Suprapubic skin (tissue), 4 donors: ENCODE measurements around the gene TRHDE. TPM values are rescaled to one million over a fixed set of nuclear protein-coding genes. Genes with fewer than 3 reads are reported as not detected.

Experiments
- DNase-seq, 2 donors: peaks; one replicate each; pipeline ENCODE4 v3.0.0-alpha.2; 2019; ENCODE audit warnings: low spot score in 2 of 2
- H3K27ac ChIP-seq: fragments of 200-600 bp; sonication (generic); one replicate; pipeline ENCODE4 v1.5.1; 2019
- H3K27me3 ChIP-seq: fragments of 200-600 bp; sonication (generic); one replicate; pipeline ENCODE4 v1.5.1; 2019
- H3K36me3 ChIP-seq: fragments of 200-600 bp; sonication (generic); one replicate; pipeline ENCODE4 v1.5.1; 2019
- H3K4me1 ChIP-seq: fragments of 200-600 bp; sonication (generic); one replicate; pipeline ENCODE4 v1.5.1; 2019
- H3K4me3 ChIP-seq: fragments of 200-600 bp; sonication (generic); one replicate; pipeline ENCODE4 v1.5.1; 2019; ENCODE audit warnings: mild to moderate bottlenecking
- H3K9me3 ChIP-seq: fragments of 200-600 bp; sonication (generic); one replicate; pipeline ENCODE4 v1.5.1; 2019
- EP300 ChIP-seq: sonication (generic); formaldehyde crosslinking; IDR thresholded peaks from one replicate; pipeline ENCODE4 v1.6.1; 2017; ENCODE audit warnings: antibody characterized with exemption
- POLR2A ChIP-seq, 2 donors: fragments of 450-650 bp; IDR thresholded peaks; one replicate each; pipeline ENCODE4 v1.6.1; 2017; ENCODE audit warnings: antibody characterized with exemption in 2 of 2, mild to moderate bottlenecking in 2 of 2, moderate library complexity in 2 of 2
- POLR2AphosphoS5 ChIP-seq, 3 donors: sonication (generic); formaldehyde crosslinking; IDR thresholded peaks; one replicate each; pipeline ENCODE4 v1.6.1; 2017; ENCODE audit warnings: antibody characterized with exemption in 3 of 3
- WGBS: methylation state at CpG from one replicate; pipeline ENCODE4 v1.1.5; 2018; 5-methylcytosine and 5-hydroxymethylcytosine counted together
- total RNA-seq, 4 donors: library from RNA; depleted of rRNA; stranded (reverse); fragments of >200 nt; gene quantifications; one replicate each; pipeline ENCODE4 v1.1.0, GENCODE V29; 2016
- TF ChIP-seq, protein P1 (sequence below), 2 donors: fragments of 200-600 bp in 1 of 2; fragments of 450-650 bp in 1 of 2; sonication (generic) in 1 of 2; IDR thresholded peaks; one replicate each; pipeline ENCODE4 v1.5.1; 2016 to 2019; ENCODE audit warnings: antibody characterized with exemption in 2 of 2, mild to moderate bottlenecking in 1 of 2, moderate library complexity in 1 of 2

Gene TRHDE
- total RNA-seq, 4 donors from 2014 or later: 0.49 to 1.2 (median 0.98) TPM

DNA sequence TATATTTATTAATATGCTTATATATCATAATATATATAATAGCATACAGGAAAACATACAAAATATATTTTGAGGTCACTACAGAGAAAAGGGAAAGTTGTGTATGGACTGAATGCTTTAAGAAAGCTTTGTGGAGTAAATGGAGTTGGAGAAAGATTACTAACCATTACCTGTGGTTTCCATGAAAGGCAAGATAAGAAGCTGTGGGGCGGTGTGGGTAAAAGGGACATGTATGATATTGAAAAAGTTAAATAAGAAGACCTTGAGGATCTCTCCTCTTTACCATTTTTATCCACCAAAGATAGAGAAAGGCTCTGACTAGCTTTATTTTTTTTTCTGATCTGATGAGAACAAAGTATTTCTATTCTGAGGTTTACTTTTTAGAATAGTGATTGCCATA is 404.4 kb downstream of the TRHDE start:
- 87% methylated on average over 1 of the region's 1 CpG for WGBS
- DNase-seq: no peak
- TF ChIP-seq, protein P1, sequence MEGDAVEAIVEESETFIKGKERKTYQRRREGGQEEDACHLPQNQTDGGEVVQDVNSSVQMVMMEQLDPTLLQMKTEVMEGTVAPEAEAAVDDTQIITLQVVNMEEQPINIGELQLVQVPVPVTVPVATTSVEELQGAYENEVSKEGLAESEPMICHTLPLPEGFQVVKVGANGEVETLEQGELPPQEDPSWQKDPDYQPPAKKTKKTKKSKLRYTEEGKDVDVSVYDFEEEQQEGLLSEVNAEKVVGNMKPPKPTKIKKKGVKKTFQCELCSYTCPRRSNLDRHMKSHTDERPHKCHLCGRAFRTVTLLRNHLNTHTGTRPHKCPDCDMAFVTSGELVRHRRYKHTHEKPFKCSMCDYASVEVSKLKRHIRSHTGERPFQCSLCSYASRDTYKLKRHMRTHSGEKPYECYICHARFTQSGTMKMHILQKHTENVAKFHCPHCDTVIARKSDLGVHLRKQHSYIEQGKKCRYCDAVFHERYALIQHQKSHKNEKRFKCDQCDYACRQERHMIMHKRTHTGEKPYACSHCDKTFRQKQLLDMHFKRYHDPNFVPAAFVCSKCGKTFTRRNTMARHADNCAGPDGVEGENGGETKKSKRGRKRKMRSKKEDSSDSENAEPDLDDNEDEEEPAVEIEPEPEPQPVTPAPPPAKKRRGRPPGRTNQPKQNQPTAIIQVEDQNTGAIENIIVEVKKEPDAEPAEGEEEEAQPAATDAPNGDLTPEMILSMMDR (IDR thresholded peaks at IDR 0.05): no peak
- no peak for TF ChIP-seq POLR2AphosphoS5 (IDR thresholded peaks at IDR 0.05)
- no peak for TF ChIP-seq POLR2A (IDR thresholded peaks at IDR 0.05)
- TF ChIP-seq EP300: no peak
- no peak overlapping the region for H3K4me3 ChIP-seq
- no peak overlapping the region for H3K27ac ChIP-seq
- no peaks in the 10 kb centered on the region for H3K27me3 ChIP-seq
- H3K36me3 ChIP-seq: no peaks in the 10 kb centered on the region
- H3K9me3 ChIP-seq: no peaks in the 10 kb centered on the region
- H3K4me1 ChIP-seq: no peaks in the 10 kb centered on the region

DNA sequence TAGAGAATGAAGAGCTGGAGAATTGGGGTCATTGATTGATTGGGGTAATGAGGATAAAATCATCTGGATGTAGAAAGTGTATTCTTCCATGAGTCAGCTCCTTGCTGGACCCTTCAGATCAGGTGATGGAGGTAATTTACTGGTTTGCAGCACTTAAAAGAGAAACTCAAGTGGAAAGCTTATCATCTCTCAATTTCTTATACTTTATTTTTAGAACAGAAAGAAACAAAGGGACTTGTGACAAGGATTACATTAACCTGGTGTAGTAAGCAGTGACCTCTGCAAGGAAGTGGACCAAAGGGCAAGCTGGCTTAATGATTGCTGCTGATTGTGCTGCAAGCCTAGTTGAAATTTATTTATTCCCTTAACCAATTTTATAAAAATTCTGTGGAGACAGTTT is 405.0 kb downstream of the TRHDE start:
- no peaks in the 10 kb centered on the region for H3K36me3 ChIP-seq
- H3K27me3 ChIP-seq: no peaks in the 10 kb centered on the region
- H3K27ac ChIP-seq: no peak overlapping the region
- no peaks in the 10 kb centered on the region for H3K9me3 ChIP-seq
- no peak for TF ChIP-seq EP300
- no peak for TF ChIP-seq POLR2A (IDR thresholded peaks at IDR 0.05)
- no peak for TF ChIP-seq POLR2AphosphoS5 (IDR thresholded peaks at IDR 0.05)
- TF ChIP-seq, protein P1 (IDR thresholded peaks at IDR 0.05): no peak
- no peaks in the 10 kb centered on the region for H3K4me1 ChIP-seq
- no peak overlapping the region for H3K4me3 ChIP-seq
- no peak for DNase-seq

DNA sequence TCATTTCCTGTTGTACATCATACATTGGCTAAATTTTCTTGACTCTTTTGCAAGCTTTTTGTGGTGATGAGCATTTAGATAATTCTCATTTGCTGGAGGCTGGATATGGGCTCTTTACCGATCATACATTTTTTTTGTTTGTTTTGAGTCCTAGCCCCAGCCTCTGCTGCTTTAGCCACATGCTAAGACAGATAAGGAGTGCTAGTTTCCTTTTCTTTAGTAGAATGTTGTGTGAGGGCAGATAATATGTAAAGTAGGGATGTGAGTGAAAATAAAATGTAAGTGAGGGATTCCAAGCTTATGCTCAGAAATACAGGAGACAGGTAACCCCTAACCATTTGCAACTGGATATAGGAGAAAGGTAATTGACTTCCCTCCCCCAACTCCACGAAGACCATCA is 405.7 kb downstream of the TRHDE start:
- H3K4me1 ChIP-seq: no peaks in the 10 kb centered on the region
- 59% methylated on average over 2 of the region's 2 CpGs for WGBS
- DNase-seq: no peak

DNA sequence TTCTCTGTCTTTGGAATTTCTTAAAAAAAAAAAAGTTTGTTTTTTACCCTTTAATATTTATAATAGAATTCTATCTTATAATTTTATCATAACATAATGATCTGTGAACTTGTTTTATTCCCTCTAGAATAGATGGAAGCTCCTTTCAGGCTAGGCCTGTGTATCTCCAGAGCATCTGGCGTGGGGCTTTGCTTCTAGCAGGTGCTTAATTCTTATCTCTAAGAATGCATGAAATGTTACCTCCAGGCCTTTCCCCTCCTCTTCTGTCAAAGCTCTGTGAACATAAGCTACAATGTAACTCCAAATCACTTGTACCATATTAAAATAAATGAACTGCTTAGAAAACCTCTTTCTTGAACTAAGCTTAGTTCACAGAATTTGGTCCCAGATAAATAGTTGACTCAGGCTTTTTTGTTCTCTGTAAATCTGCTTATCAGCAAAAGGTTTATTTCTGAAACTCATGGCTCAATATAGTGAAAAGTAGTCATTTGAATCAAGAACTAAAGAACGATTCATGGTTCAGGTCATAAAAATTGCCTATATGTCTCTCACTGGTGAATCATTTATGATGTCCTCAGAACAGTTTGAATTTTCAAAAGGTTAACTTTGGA is 407.1 kb downstream of the TRHDE start:
- Histone ChIP-seq H3K4me1 (no peaks in the 10 kb centered on the region), H3K27me3 (no peaks in the 10 kb centered on the region), H3K36me3 (no peaks in the 10 kb centered on the region), H3K27ac (no peak overlapping the region), H3K9me3 (no peaks in the 10 kb centered on the region), H3K4me3 (no peak overlapping the region)
- TF ChIP-seq, protein P1 (IDR thresholded peaks at IDR 0.05): no peak
- TF ChIP-seq POLR2A (IDR thresholded peaks at IDR 0.05) (no peak), POLR2AphosphoS5 (IDR thresholded peaks at IDR 0.05) (no peak), EP300 (no peak)
- 57% methylated on average over 2 of the region's 2 CpGs for WGBS
- no peak for DNase-seq

More for the DNA sequence above, 405.7 kb downstream of the TRHDE start:
- H3K9me3 ChIP-seq: no peaks in the 10 kb centered on the region
- TF ChIP-seq, protein P1 (IDR thresholded peaks at IDR 0.05): no peak
- TF ChIP-seq POLR2A (IDR thresholded peaks at IDR 0.05): no peak
- TF ChIP-seq POLR2AphosphoS5 (IDR thresholded peaks at IDR 0.05): no peak
- TF ChIP-seq EP300: no peak
- H3K4me3 ChIP-seq: no peak overlapping the region
- H3K27me3 ChIP-seq: no peaks in the 10 kb centered on the region
- no peaks in the 10 kb centered on the region for H3K36me3 ChIP-seq
- H3K27ac ChIP-seq: no peak overlapping the region

DNA sequence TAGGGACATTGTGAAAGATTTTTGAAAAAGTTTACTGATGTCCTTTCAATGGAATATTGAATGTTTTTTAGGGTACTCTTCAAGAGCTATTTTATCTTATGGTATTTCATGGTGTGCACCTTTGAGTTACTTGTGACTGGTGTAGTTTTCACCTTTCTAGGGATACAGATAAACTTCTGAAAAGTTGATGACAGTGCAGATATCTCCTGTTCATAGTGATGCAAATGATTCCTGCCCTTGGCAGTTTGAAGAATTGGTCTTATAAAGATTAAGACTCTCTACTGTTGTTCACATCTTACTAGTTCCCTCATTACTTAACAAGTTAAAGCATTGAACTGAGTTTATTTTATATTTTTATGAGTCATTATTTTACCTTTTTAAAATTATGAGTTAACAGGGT is 408.9 kb downstream of the TRHDE start:
- no peaks in the 10 kb centered on the region for H3K4me1 ChIP-seq
- H3K27me3 ChIP-seq: no peaks in the 10 kb centered on the region
- DNase-seq: no peak
- no peak for TF ChIP-seq POLR2AphosphoS5 (IDR thresholded peaks at IDR 0.05)
- TF ChIP-seq, protein P1 (IDR thresholded peaks at IDR 0.05): no peak
- no peak for TF ChIP-seq EP300
- no peak for TF ChIP-seq POLR2A (IDR thresholded peaks at IDR 0.05)
- no peak overlapping the region for H3K4me3 ChIP-seq
- no peaks in the 10 kb centered on the region for H3K9me3 ChIP-seq
- H3K27ac ChIP-seq: no peak overlapping the region
- H3K36me3 ChIP-seq: no peaks in the 10 kb centered on the region
